H7 (cell line): ENCODE data around the gene SUPT20HL1. TPM values are rescaled to one million over a fixed set of nuclear protein-coding genes. Genes with fewer than 3 reads are reported as not detected.
"Not testable (repeated sequence)": the region's sequence is repeated elsewhere in the genome, so short reads cannot be mapped to it uniquely, and the experiment has no call there.

Experiments
- DNase-seq: peaks from one replicate; pipeline ENCODE4 v3.0.0; 2012
- H3K27me3 ChIP-seq: 2 replicates; pipeline ENCODE4 v1.6.0; 2011; ENCODE audit warnings: mild to moderate bottlenecking, low read length; ENCODE audit not compliant: control insufficient read depth, insufficient read depth
- H3K36me3 ChIP-seq: replicated peaks from 2 replicates; pipeline ENCODE4 v1.5.1; 2011; ENCODE audit warnings: low read length; ENCODE audit not compliant: control insufficient read depth, insufficient read depth
- H3K4me3 ChIP-seq: 2 replicates; pipeline ENCODE4 v1.5.1; 2011; ENCODE audit warnings: low read depth, mild to moderate bottlenecking, control low read depth, low read length, moderate library complexity; ENCODE audit not compliant: insufficient read depth
- total RNA-seq: library from RNA; depleted of rRNA; stranded (reverse); fragments of >200 nt; shearing (Covaris generic); gene quantifications from 2 replicates; pipeline ENCODE4 v1.2.3, GENCODE V29; 2014

SUPT20HL1 gene
- total RNA-seq, 1 experiment from 2014 or later = not detected

- Histone ChIP-seq H3K36me3 (no peaks in the 10 kb centered on the region), H3K4me3 (peak overlapping the region; percentile 13; the same call in 1 of the 2 replicates), H3K27me3 (peaks cover 10% of the 10 kb centered on the region; the same call in 1 of the 2 replicates)
- peak; percentile 61 for DNase-seq
These were observed 11.8 kb downstream of the SUPT20HL1 start for GRCh38 chrX:24372021-24372763.

- DNase-seq = no peak
- Histone ChIP-seq H3K36me3 (no peaks in the 10 kb centered on the region), H3K27me3 (peaks cover 10% of the 10 kb centered on the region; the same call in 1 of the 2 replicates), H3K4me3 (no peak overlapping the region)
These were observed 15.2 kb downstream of the SUPT20HL1 start for GRCh38 chrX:24375600-24376131.

- no peak for DNase-seq
- peaks cover 10% of the 10 kb centered on the region; the same call in 1 of the 2 replicates for H3K27me3 ChIP-seq
- H3K36me3 ChIP-seq = no peaks in the 10 kb centered on the region
- no peak overlapping the region for H3K4me3 ChIP-seq
These were observed 16.0 kb downstream of the SUPT20HL1 start for GRCh38 chrX:24376403-24376802.

- no peak for DNase-seq
- Histone ChIP-seq H3K36me3 (no peaks in the 10 kb centered on the region), H3K27me3 (peaks cover 7% of the 10 kb centered on the region; the same call in 1 of the 2 replicates), H3K4me3 (no peak overlapping the region)
These were observed 16.8 kb downstream of the SUPT20HL1 start for GRCh38 chrX:24377195-24377594.

GRCh38 chrX:24377911-24378468, 17.6 kb downstream of the SUPT20HL1 start:
- no peak overlapping the region for H3K4me3 ChIP-seq
- H3K27me3 ChIP-seq = peaks cover 7% of the 10 kb centered on the region; the same call in 1 of the 2 replicates
- no peaks in the 10 kb centered on the region for H3K36me3 ChIP-seq
- peak; percentile 43 for DNase-seq

GRCh38 chrX:24378706-24379105, 18.3 kb downstream of the SUPT20HL1 start:
- Histone ChIP-seq H3K4me3 (no peak overlapping the region), H3K27me3 (peaks cover 3% of the 10 kb centered on the region; the same call in 1 of the 2 replicates), H3K36me3 (no peaks in the 10 kb centered on the region)
- no peak for DNase-seq

- H3K36me3 ChIP-seq = no peaks in the 10 kb centered on the region
- H3K27me3 ChIP-seq = no peaks in the 10 kb centered on the region
- H3K4me3 ChIP-seq = no peak overlapping the region
- DNase-seq = no peak
These were observed 20.1 kb downstream of the SUPT20HL1 start for GRCh38 chrX:24380262-24381187.

GRCh38 chrX:24382315-24382714, 21.9 kb downstream of the SUPT20HL1 start:
- not testable (repeated sequence) for DNase-seq, H3K27me3 ChIP-seq

GRCh38 chrX:24387724-24388123, 27.3 kb downstream of the SUPT20HL1 start:
- no peaks in the 10 kb centered on the region for H3K36me3 ChIP-seq
- no peak for DNase-seq
- no peak overlapping the region for H3K4me3 ChIP-seq

More at GRCh38 chrX:24382315-24382714, 21.9 kb downstream of the SUPT20HL1 start:
- not testable (repeated sequence) for H3K4me3 ChIP-seq, H3K36me3 ChIP-seq

GRCh38 chrX:24391389-24391788, 30.9 kb downstream of the SUPT20HL1 start:
- H3K36me3 ChIP-seq = no peaks in the 10 kb centered on the region
- DNase-seq = no peak
- H3K4me3 ChIP-seq = no peak overlapping the region
- no peaks in the 10 kb centered on the region for H3K27me3 ChIP-seq

More at GRCh38 chrX:24387724-24388123, 27.3 kb downstream of the SUPT20HL1 start:
- no peaks in the 10 kb centered on the region for H3K27me3 ChIP-seq

GRCh38 chrX:24391843-24392242, 31.4 kb downstream of the SUPT20HL1 start:
- Histone ChIP-seq H3K36me3 (no peaks in the 10 kb centered on the region), H3K4me3 (no peak overlapping the region), H3K27me3 (no peaks in the 10 kb centered on the region)
- no peak for DNase-seq

- no peak for DNase-seq
- H3K4me3 ChIP-seq = no peak overlapping the region
- no peaks in the 10 kb centered on the region for H3K27me3 ChIP-seq
- no peaks in the 10 kb centered on the region for H3K36me3 ChIP-seq
These were observed 32.3 kb downstream of the SUPT20HL1 start for GRCh38 chrX:24392709-24393108.

GRCh38 chrX:24395775-24396174, 35.3 kb downstream of the SUPT20HL1 start:
- Histone ChIP-seq H3K36me3 (no peaks in the 10 kb centered on the region), H3K27me3 (no peaks in the 10 kb centered on the region), H3K4me3 (no peak overlapping the region)
- peak; percentile 48 for DNase-seq

GRCh38 chrX:24396236-24396930, 35.9 kb downstream of the SUPT20HL1 start:
- H3K27me3 ChIP-seq = no peaks in the 10 kb centered on the region
- no peak overlapping the region for H3K4me3 ChIP-seq
- no peaks in the 10 kb centered on the region for H3K36me3 ChIP-seq
- no peak for DNase-seq
